Ammon's horn (tissue), 1 donor: ENCODE measurements around the gene MYL9.

Source experiments
- DNase-seq: peaks from one replicate; pipeline ENCODE4 v3.0.0-alpha.2; 2016; ENCODE audit warnings: low spot score

MYL9 gene

DNA sequence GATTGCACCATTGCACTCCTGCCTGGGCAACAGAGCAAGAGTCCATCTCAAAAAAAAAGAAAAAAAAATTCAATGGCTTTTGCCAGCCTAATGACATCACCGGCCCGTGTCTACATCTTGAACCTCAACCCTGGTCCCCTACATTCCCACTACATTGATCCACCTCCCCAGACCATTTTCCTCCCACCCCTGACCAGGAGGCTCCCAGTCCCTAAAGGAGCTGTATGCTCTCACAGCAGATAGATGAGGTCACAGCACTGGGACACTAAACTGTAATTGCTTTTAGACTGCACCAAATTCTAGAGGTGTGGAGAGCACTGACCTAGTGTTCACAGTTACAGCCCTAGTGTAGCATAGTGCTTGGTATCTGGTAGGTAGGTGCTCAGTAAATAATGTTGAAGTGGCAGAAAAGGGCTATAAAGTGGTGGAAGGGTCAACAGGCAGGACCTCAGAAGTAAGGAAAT, 42.7 kb downstream of the MYL9 start:
- no peak for DNase-seq

DNA sequence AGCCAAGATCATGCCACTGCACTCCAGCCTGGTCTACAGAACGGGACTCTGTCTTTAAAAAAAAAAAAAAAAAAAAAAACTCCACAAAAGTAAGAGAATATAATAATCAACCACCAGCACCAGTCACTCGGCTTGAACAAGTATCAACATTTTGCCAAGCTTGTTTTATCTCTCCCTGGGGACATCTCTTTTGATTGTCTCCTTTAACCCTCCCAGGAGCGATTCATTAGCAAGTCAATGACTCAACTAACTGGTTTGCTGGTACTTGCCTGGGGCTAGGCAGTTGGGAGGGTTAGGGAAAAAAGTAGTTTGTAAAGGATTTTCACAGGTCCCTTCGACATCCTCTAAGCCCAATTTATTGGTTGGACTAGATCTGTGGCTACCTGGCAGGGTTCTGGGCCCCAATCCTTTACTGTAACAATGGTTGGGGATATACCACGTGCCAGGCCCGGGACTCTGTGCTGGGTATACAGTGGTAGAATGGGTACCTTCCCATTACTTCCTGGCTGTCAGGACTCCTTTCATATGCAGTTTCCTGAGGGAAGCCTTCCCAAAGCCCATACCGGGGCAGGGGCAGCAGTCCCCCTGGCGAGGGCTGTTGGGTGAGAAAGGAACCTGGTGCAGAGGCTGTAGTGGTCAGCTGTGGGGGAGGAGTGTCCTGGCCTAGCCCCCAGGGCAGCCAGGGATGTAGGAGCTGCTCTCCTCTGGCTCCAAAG, 44.2 kb downstream of the MYL9 start:
- DNase-seq, result no peak

DNA sequence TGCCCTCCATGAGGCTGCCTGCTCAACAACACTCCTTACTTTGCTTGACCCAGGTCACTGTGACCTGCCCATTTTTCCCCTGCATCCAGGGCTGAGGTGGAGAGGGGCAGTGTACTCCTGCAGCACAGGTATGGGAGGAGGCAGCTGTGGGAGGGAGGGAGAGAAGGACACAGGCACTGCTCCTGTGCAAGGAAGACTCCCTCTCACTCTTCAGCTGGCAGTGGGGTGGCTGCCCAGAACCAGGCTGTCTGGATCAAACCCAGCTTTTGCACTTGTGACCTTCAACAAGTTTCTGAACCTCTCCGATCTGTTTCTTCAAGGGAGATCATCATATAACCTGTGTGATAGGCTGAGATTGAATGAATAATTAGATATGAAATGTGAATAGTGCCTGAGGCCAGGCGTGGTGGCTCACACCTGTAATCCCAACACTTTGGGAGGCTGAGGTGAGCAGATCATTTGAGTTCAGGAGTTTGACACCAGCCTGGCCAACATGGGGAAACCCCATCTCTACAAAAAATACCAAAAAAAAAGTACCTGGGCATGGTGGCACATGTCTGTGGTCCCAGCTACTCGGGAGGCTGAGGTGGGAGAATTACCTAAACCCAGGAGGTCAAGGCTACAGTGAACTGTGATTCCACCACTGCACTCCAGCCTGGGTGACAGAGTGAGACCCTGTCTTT, 46.2 kb downstream of the MYL9 start:
- no peak for DNase-seq

DNA sequence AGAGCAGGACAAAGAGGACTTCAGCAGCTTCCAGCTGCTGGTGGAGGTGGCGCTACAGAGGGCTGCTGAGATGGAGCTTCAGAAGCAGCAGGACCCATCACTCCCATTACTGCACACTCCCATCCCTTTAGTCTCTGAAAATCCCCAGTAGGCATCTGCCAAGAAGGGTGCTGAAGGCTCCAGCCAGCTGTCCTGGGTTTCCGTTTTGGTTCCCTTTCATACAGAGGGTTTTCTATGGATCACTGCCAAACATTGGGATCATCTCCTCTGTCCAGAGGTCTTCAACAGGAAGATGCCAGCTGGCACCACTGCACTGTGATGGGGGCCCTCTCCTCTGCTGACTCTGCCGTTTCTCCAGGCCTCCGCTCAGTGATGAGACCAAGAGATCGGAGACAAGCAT, 50.0 kb downstream of the MYL9 start:
- DNase-seq, result no peak

DNA sequence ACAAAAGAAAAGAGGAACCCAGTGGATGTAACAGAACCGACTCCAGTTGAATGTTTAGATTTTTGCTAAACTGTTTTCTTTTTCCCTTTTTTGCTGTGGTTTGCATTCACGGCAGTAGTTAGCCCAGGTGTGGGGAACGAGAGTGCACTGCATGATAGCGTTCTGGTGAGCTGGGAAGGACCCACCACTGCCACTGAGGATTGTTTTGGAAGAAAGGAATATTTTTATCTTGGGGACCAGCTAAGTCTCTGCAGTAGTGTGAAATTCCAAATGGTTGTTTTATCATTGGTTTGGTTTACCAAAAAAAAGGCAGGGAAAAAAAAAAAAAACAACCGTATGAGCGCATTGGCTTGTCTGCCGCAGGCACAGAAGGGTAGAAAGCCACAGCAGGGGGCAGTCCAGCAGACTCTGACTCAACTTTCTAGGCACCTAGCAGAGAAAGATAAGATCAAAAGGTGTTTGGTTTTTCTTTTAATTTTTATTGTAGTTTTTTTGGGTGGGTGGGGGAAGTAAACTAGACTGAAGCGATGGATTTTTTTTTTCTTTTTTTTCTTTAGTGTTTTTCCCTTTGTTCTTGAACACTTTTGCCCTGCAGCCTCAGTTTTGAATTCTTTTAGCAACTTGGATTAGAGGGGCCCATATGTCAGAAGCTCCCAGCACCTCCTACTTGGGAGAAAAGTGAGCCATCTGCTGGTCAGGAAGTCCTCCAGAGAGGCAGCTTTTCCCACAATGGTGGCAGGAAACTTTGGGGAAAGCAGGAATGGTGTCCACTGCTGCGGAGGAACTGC, 50.7 kb downstream of the MYL9 start:
- peak; percentile 66 for DNase-seq

DNA sequence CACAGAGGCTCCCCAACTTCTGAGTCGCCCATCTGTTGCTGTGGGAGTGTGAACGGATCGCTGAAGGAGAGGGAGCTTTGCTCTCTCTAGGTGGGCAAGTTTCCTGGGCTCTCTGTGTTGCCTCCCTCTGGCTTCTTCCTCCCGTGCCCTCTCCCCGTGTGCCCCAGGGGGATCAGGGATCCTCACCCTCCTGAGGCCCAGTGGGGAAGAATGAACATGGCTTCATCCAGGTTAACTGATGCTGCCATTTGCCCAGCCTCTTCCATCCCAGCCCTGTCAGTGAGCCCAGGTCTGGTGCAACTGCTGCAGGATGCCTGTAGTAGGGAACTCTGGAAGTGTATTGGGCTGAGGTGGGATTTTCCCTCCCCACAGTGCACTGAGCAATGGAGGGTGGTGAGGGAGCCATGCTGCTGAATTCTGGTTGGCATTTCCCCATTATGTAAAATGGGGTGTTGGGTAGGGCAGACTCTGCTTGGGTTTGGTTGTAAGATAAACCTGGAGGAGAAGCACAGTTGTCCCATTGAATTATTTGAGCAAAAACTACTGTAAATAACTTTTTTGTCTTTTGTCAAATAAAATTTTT, 52.1 kb downstream of the MYL9 start:
- no peak for DNase-seq

DNA sequence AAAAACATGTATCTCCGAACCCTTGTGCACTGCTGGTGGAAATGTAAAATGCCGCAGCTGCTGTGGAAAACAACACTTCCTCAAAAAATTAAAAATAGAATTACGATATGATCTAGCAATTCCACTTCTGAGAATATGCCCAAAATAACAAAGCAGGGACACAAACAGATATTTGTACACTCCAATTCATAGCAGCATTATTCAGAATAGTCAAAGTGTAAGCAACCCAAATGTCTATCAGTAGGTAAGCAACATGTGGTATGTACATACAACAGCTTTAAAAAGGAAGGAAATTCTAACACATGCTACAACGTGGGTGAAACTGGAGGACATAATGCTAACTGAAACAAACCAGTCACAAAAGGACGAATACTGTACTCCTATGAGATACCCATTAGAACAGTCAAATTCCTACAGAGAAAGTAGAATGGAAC, 58.6 kb downstream of the MYL9 start:
- DNase-seq, result peak; percentile 40
